K562 (cell line): ENCODE data around the gene DMXL1. TPM values are rescaled to one million over a fixed set of nuclear protein-coding genes. Genes with fewer than 3 reads are reported as not detected.

ENCODE experiments used
- ETS2 ChIP-seq: IDR thresholded peaks from 2 replicates; pipeline ENCODE4 v1.6.1; 2016; ENCODE audit warnings: borderline replicate concordance, missing genetic modification characterization, mild to moderate bottlenecking, moderate library complexity, missing compliant biosample characterization; ENCODE audit not compliant: poor library complexity, severe bottlenecking
- GTF2E2 ChIP-seq: fragments of 200-800 bp; sonication (Bioruptor generic); IDR thresholded peaks from 2 replicates; pipeline ENCODE4 v1.6.1; 2016; ENCODE audit warnings: missing genetic modification characterization, missing compliant biosample characterization
- GTF3C2 ChIP-seq: IDR thresholded peaks from 3 replicates; pipeline ENCODE4 v1.6.1; 2011; ENCODE audit warnings: borderline replicate concordance, mild to moderate bottlenecking, moderate library complexity; ENCODE audit not compliant: insufficient read length; ENCODE audit errors: extremely low read depth
- KLF13 ChIP-seq: fragments of 450-650 bp; IDR thresholded peaks from 2 replicates; pipeline ENCODE4 v1.6.1; 2016; ENCODE audit warnings: missing genetic modification characterization, low read depth, mild to moderate bottlenecking, missing compliant biosample characterization, moderate library complexity, borderline replicate concordance
- KLF16 ChIP-seq: IDR thresholded peaks from 2 replicates; pipeline ENCODE4 v1.6.1; 2016; ENCODE audit warnings: antibody characterized with exemption
- MBD2 ChIP-seq: sonication (generic); IDR thresholded peaks from 2 replicates; pipeline ENCODE4 v1.6.1; 2016; ENCODE audit warnings: low read depth, borderline replicate concordance
- MCM2 ChIP-seq: fragments of 450-650 bp; IDR thresholded peaks from 2 replicates; pipeline ENCODE4 v1.6.1; 2017; ENCODE audit warnings: low read depth, mild to moderate bottlenecking
- MTF1 ChIP-seq: fragments of 250-450 bp; sonication (Bioruptor Pico); IDR thresholded peaks from 2 replicates; pipeline ENCODE4 v1.9.0; 2021; ENCODE audit warnings: moderate library complexity, mild to moderate bottlenecking, inconsistent platforms, borderline replicate concordance
- NBN ChIP-seq: fragments of 450-650 bp; IDR thresholded peaks from 2 replicates; pipeline ENCODE4 v1.6.1; 2016; ENCODE audit warnings: low read depth, mild to moderate bottlenecking
- NR2C2 ChIP-seq, 2 experiments: fragments of 200-800 bp in 1 of 2; sonication (Bioruptor generic) in 1 of 2; sonication (generic) in 1 of 2; formaldehyde crosslinking in 1 of 2; IDR thresholded peaks; 2 replicates each; pipeline versions ENCODE4 v1.6.1 to v1.8.0; 2016 to 2022; ENCODE audit warnings: mild to moderate bottlenecking in 1 of 2, missing compliant biosample characterization in 1 of 2, missing genetic modification characterization in 1 of 2, missing genetic modification reagents in 1 of 2
- PML ChIP-seq: IDR thresholded peaks from 2 replicates; pipeline ENCODE4 v1.6.1; 2012; ENCODE audit warnings: low read length, inconsistent platforms
- POLR2AphosphoS5 ChIP-seq: IDR thresholded peaks from 2 replicates; pipeline ENCODE4 v1.6.1; 2011; ENCODE audit warnings: mild to moderate bottlenecking, low read depth, low read length, moderate library complexity; ENCODE audit not compliant: control insufficient read depth, insufficient read depth
- SAFB2 ChIP-seq: fragments of 200-400 bp; formaldehyde crosslinking; IDR thresholded peaks from 2 replicates; pipeline ENCODE4 v1.6.1; 2018; ENCODE audit warnings: borderline replicate concordance, low read length, low read depth, moderate library complexity; ENCODE audit not compliant: severe bottlenecking
- SETDB1 ChIP-seq: IDR thresholded peaks from one replicate; pipeline ENCODE4 v1.6.1; 2012; ENCODE audit warnings: low read length, control low read depth, inconsistent platforms
- SPI1 ChIP-seq: IDR thresholded peaks from 2 replicates; pipeline ENCODE4 v1.6.1; 2011; ENCODE audit warnings: low read depth, low read length, control low read depth, borderline replicate concordance
- THRAP3 ChIP-seq: fragments of 450-650 bp; IDR thresholded peaks from 2 replicates; pipeline ENCODE4 v1.6.1; 2016; ENCODE audit warnings: mild to moderate bottlenecking, inconsistent platforms, borderline replicate concordance
- ZBTB34 ChIP-seq: fragments of 250-450 bp; sonication (Bioruptor Pico); IDR thresholded peaks from 2 replicates; pipeline ENCODE4 v1.8.0; 2021; ENCODE audit warnings: mild to moderate bottlenecking, moderate library complexity
- ZC3H11A ChIP-seq: IDR thresholded peaks from 2 replicates; pipeline ENCODE4 v1.6.1; 2012; ENCODE audit warnings: low read depth, low read length, improper control_type of control experiment
- ZNF224 ChIP-seq: sonication (generic); formaldehyde crosslinking; IDR thresholded peaks from 2 replicates; pipeline ENCODE4 v1.8.0; 2022; ENCODE audit warnings: mild to moderate bottlenecking, missing genetic modification reagents
- ZNF561 ChIP-seq: fragments of 450-650 bp; formaldehyde crosslinking; conservative IDR thresholded peaks from 2 replicates; pipeline ENCODE4 v1.4.0; 2020; ENCODE audit warnings: mild to moderate bottlenecking, moderate library complexity
- ZNF639 ChIP-seq, 2 experiments: fragments of 200-800 bp in 1 of 2; sonication (Bioruptor generic) in 1 of 2; sonication (generic) in 1 of 2; formaldehyde crosslinking in 1 of 2; IDR thresholded peaks in 1 of 2; conservative IDR thresholded peaks in 1 of 2; 2 replicates each; pipeline versions ENCODE4 v1.5.0 to v1.6.1; 2016 to 2020; ENCODE audit warnings: missing compliant biosample characterization in 1 of 2, missing genetic modification characterization in 1 of 2, missing genetic modification reagents in 1 of 2
- polyA plus RNA-seq, 8 experiments: library from polyadenylated mRNA; depleted of rRNA in 4 of 8; stranded (reverse) in 5 of 8; unstranded in 3 of 8; fragments of >200 nt; fragmentation: Nextera tagmentation in 2 of 8; fragmentation: Illumina TruSeq in 1 of 8; extraction: Ambion mirVana in 2 of 8; extraction: Trizol in 1 of 8; gene quantifications; 2 replicates each; pipeline versions ENCODE4 v1.2.1 to v1.2.3, GENCODE V29; 2011 to 2014; ENCODE audit warnings: inconsistent platforms in 1 of 8, missing spikeins in 1 of 8
- total RNA-seq, 7 experiments: library from RNA; depleted of rRNA in 6 of 7; stranded (reverse); fragments of >200 nt in 6 of 7; fragmentation: Illumina TruSeq in 2 of 7; extraction: Trizol in 2 of 7; gene quantifications; 2 replicates each; pipeline versions ENCODE4 v1.2.1 to v1.2.3, GENCODE V29; 2011 to 2021; ENCODE audit warnings: low replicate concordance in 1 of 7

The DMXL1 gene
- total and polyA plus RNA-seq, 9 of the 15 experiments (the other 6 are each of a cell fraction or from before 2014, with no cell fraction given), result 8.3 to 40.3 (median 30.6) TPM

GRCh38 chr5:119269061-119269944 lies 198.4 kb downstream of the DMXL1 start (continued):
- TF ChIP-seq SETDB1 (no peak), PML (peak; percentile 65; the same call in 1 of the 2 replicates), THRAP3 (no peak), ZC3H11A (no peak), MBD2 (no peak), POLR2AphosphoS5 (no peak), ZBTB34 (CRISPR knock-in tag) (no peak), ZNF639 (CRISPR knock-in tag; conservative IDR thresholded peaks at IDR 0.05 in 1 of 2, IDR thresholded peaks at IDR 0.05 in 1 of 2) (no peak), ZNF561 (CRISPR knock-in tag) (no peak), NR2C2 (CRISPR knock-in tag; IDR thresholded peaks at IDR 0.05) (no peak), NR2C2 (tag; IDR thresholded peaks at IDR 0.05) (no peak), NBN (no peak), SPI1 (no peak), SAFB2 (no peak), MTF1 (CRISPR knock-in tag) (no peak), GTF3C2 (no peak), MCM2 (no peak), KLF16 (peak; percentile 71), ZNF224 (CRISPR knock-in tag) (no peak), ETS2 (no peak), KLF13 (no peak), GTF2E2 (tag) (no peak)
